Panc1 (cell line): ENCODE measurements around the gene NRCAM. TPM values are rescaled to one million over a fixed set of nuclear protein-coding genes. Genes with fewer than 3 reads are reported as not detected.

ENCODE experiments used
- ATAC-seq: fragments of 200-7000 bp; cut with Tn5 transposase; 2 replicates; pipeline ENCODE4 v1.9.1; 2020; ENCODE audit warnings: mild to moderate bottlenecking, moderate library complexity
- BruUV-seq: library from RNA; stranded (reverse); fragments of 400-500 nt; replicated peaks from 2 replicates; lab custom pipeline; 2021; lab: Mats Ljungman, UMichigan
- CTCF ChIA-PET: fragments of 300-600 bp; sonication (Branson Sonifier 250); formaldehyde crosslinking; loops from one replicate; lab custom pipeline; 2022; ENCODE audit warnings: antibody characterized with exemption; lab: Charles Lee
- POLR2A ChIA-PET: fragments of 300-600 bp; sonication (Branson Sonifier 250); formaldehyde crosslinking; loops from one replicate; lab custom pipeline; 2022; ENCODE audit warnings: antibody characterized with exemption; lab: Charles Lee
- DNase-seq: peaks from one replicate; pipeline ENCODE4 v3.0.0-alpha.2; 2010; ENCODE audit warnings: low read depth, low spot score
- H3K27ac ChIP-seq: 2 replicates; pipeline ENCODE4 v1.5.1; 2011; ENCODE audit warnings: mild to moderate bottlenecking, low read length, inconsistent platforms
- H3K27me3 ChIP-seq: fragments of 200-500 bp; sonication (Bioruptor generic); 2 replicates; pipeline ENCODE4 v1.6.0; 2014; ENCODE audit warnings: low read length, inconsistent platforms; ENCODE audit not compliant: control insufficient read depth, insufficient read depth
- H3K36me3 ChIP-seq: fragments of 200-500 bp; sonication (Bioruptor generic); 2 replicates; pipeline ENCODE4 v1.5.1; 2014; ENCODE audit warnings: inconsistent platforms, mild to moderate bottlenecking, low read length, moderate library complexity; ENCODE audit not compliant: control insufficient read depth, insufficient read depth
- H3K4me1 ChIP-seq: 2 replicates; pipeline ENCODE4 v1.5.1; 2011; ENCODE audit warnings: inconsistent platforms, mild to moderate bottlenecking, low read length, moderate library complexity; ENCODE audit not compliant: control insufficient read depth, insufficient read depth
- H3K4me3 ChIP-seq, 2 experiments: 2 replicates each; pipeline ENCODE4 v1.5.1; 2011 to 2012; ENCODE audit warnings: low read depth in 2 of 2, low read length in 2 of 2, mild to moderate bottlenecking in 2 of 2, inconsistent platforms in 1 of 2, moderate library complexity in 1 of 2
- H3K9me3 ChIP-seq: fragments of 200-500 bp; sonication (Bioruptor generic); 2 replicates; pipeline ENCODE4 v1.5.1; 2014; ENCODE audit warnings: low read depth, mild to moderate bottlenecking, inconsistent platforms, low read length, moderate library complexity; ENCODE audit not compliant: control insufficient read depth, insufficient read depth
- POLR2AphosphoS5 ChIP-seq: IDR thresholded peaks from 2 replicates; pipeline ENCODE4 v1.6.1; 2012; ENCODE audit warnings: mild to moderate bottlenecking, low read depth, low read length, moderate library complexity
- REST ChIP-seq, 2 experiments: IDR thresholded peaks; 2 replicates each; pipeline ENCODE4 v1.6.1; 2011 to 2012; ENCODE audit warnings: low read depth in 2 of 2, control low read depth in 1 of 2, low read length in 1 of 2, mild to moderate bottlenecking in 1 of 2, moderate library complexity in 1 of 2; ENCODE audit not compliant: insufficient read depth in 1 of 2
- SIN3A ChIP-seq: IDR thresholded peaks from 2 replicates; pipeline ENCODE4 v1.6.1; 2012; ENCODE audit warnings: low read depth, mild to moderate bottlenecking, low read length, moderate library complexity, borderline replicate concordance; ENCODE audit not compliant: insufficient read depth
- TCF7L2 ChIP-seq: IDR thresholded peaks from 2 replicates; pipeline ENCODE4 v1.6.1; 2011; ENCODE audit warnings: mild to moderate bottlenecking, low read depth, low read length, inconsistent platforms
- in situ Hi-C: cut with HindIII; loops from 2 replicates; pipeline ENCODE4 v1.10.0; 2016; ENCODE audit warnings: low sequenced_read_pairs, low pct_unique_long_range_greater_than_20kb
- intact Hi-C: fragments of 100-400 bp; cut with micrococcal nuclease; formaldehyde crosslinking; loops from one replicate; pipeline ENCODE4 v1.10.0; 2022; ENCODE audit not compliant: unreplicated experiment
- total RNA-seq: library from RNA; stranded (reverse); gene quantifications from one replicate; pipeline ENCODE4 v1.2.1, GENCODE V29; 2021; ENCODE audit not compliant: unreplicated experiment
- TF ChIP-seq, protein P1 (sequence below): fragments of 450-650 bp; IDR thresholded peaks from 2 replicates; pipeline ENCODE4 v1.5.1; 2017; ENCODE audit warnings: mild to moderate bottlenecking

Gene NRCAM
- total RNA-seq, 1 experiment from 2014 or later: 0.21 TPM

DNA sequence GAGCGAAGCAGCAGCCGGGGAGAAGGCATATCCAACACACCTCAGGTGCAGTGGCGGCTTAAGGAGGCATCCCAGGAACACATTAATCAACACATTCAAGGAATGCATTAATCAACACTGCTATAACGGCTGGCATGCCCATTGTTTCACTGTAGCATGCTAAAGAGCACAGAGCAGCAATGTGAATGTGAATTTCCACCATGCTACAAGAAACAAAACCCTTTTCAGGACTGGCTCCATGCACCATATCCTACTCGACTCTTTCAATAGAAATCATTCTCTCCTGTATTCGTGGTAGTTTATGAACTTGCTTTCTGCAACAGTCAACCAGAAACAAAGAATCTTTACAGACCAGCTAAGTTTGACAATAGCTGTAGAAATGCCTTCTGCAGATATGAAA, 149.0 kb downstream of the NRCAM start:
- TF ChIP-seq SIN3A: no peak
- TF ChIP-seq TCF7L2: no peak
- TF ChIP-seq POLR2AphosphoS5: no peak
- TF ChIP-seq REST (IDR thresholded peaks at IDR 0.05; ENCODE audit: insufficient read depth in 1 of 2, low read depth in 2 of 2, low read length in 1 of 2): no peak
- TF ChIP-seq, protein P1, sequence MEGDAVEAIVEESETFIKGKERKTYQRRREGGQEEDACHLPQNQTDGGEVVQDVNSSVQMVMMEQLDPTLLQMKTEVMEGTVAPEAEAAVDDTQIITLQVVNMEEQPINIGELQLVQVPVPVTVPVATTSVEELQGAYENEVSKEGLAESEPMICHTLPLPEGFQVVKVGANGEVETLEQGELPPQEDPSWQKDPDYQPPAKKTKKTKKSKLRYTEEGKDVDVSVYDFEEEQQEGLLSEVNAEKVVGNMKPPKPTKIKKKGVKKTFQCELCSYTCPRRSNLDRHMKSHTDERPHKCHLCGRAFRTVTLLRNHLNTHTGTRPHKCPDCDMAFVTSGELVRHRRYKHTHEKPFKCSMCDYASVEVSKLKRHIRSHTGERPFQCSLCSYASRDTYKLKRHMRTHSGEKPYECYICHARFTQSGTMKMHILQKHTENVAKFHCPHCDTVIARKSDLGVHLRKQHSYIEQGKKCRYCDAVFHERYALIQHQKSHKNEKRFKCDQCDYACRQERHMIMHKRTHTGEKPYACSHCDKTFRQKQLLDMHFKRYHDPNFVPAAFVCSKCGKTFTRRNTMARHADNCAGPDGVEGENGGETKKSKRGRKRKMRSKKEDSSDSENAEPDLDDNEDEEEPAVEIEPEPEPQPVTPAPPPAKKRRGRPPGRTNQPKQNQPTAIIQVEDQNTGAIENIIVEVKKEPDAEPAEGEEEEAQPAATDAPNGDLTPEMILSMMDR: no peak
- Histone ChIP-seq H3K27me3 (no peaks in the 10 kb centered on the region; the same call in none of the 2 replicates), H3K9me3 (no peaks in the 10 kb centered on the region), H3K4me1 (no peaks in the 10 kb centered on the region), H3K27ac (no peak overlapping the region), H3K36me3 (no peaks in the 10 kb centered on the region), H3K4me3 (no peak overlapping the region)
- no TSS peak for BruUV-seq
- CTCF ChIA-PET: no interaction called here
- ATAC-seq: no peak
- intact Hi-C loops (no loop called here), in situ Hi-C loops (no loop called here)
- DNase-seq: no peak
- POLR2A ChIA-PET: no interaction called here

GRCh38 chr7:108303332-108303731, 152.9 kb downstream of the NRCAM start:
- ChIA-PET CTCF (no interaction called here), POLR2A (no interaction called here)
- intact Hi-C loops: no loop called here
- in situ Hi-C loops: no loop called here
- H3K4me3 ChIP-seq: no peak overlapping the region
- no TSS peak for BruUV-seq
- H3K36me3 ChIP-seq: no peaks in the 10 kb centered on the region
- ATAC-seq: no peak
- TF ChIP-seq SIN3A: no peak
- no peak for TF ChIP-seq REST (IDR thresholded peaks at IDR 0.05; ENCODE audit: insufficient read depth in 1 of 2, low read depth in 2 of 2, low read length in 1 of 2)
- TF ChIP-seq, protein P1: no peak
- TF ChIP-seq POLR2AphosphoS5: no peak
- no peak for TF ChIP-seq TCF7L2
- H3K27ac ChIP-seq: no peak overlapping the region
- DNase-seq: no peak
- H3K4me1 ChIP-seq: peaks cover 4% of the 10 kb centered on the region; the same call in 1 of the 2 replicates
- H3K9me3 ChIP-seq: no peaks in the 10 kb centered on the region
- no peaks in the 10 kb centered on the region; the same call in 1 of the 2 replicates for H3K27me3 ChIP-seq
